ENCODE measurements around the gene SERPINB5.

SERPINB5 gene

GRCh38 chr18:63446266-63446665, 30.5 kb upstream of the SERPINB5 start:
- Histone ChIP-seq H3K4me3 (ENCODE audit: insufficient read depth, low read length, poor library complexity, severe bottlenecking) (no peak overlapping the region), H3F3A (ENCODE audit: insufficient read depth) (no peaks in the 10 kb centered on the region), H3K9me2 (replicated peaks; ENCODE audit: insufficient read depth, low read length) (no peaks in the 10 kb centered on the region), H3K9me3 (ENCODE audit: insufficient read depth, low read length) (no peaks in the 10 kb centered on the region), H3K27ac (ENCODE audit: low read depth, low read length) (no peak overlapping the region), H3K4me2 (ENCODE audit: low read depth, low read length, poor library complexity, severe bottlenecking) (no peak overlapping the region), H2AFZ (ENCODE audit: low read depth, low read length, severe bottlenecking) (no peak overlapping the region), H3K36me3 (ENCODE audit: low read length) (no peaks in the 10 kb centered on the region), H3K9ac (ENCODE audit: low read length) (no peak overlapping the region), H4K20me1 (ENCODE audit: low read depth, low read length) (no peaks in the 10 kb centered on the region), H3K27me3 (ENCODE audit: low read length) (no peaks in the 10 kb centered on the region), H3K79me2 (ENCODE audit: insufficient read depth, low read length) (no peaks in the 10 kb centered on the region)
- TF ChIP-seq EZH2phosphoT487 (conservative IDR thresholded peaks at IDR 0.05; ENCODE audit: low read length) (no peak), CTCF (IDR thresholded peaks at IDR 0.05; ENCODE audit: insufficient read depth, low read length, poor library complexity, severe bottlenecking) (no peak)

GRCh38 chr18:63447066-63447465, 29.7 kb upstream of the SERPINB5 start:
- no peak overlapping the region for H3K27ac ChIP-seq (ENCODE audit: low read depth, low read length)
- H4K20me1 ChIP-seq (ENCODE audit: low read depth, low read length): no peaks in the 10 kb centered on the region
- H3K36me3 ChIP-seq (ENCODE audit: low read length): no peaks in the 10 kb centered on the region
- H3K79me2 ChIP-seq (ENCODE audit: insufficient read depth, low read length): no peaks in the 10 kb centered on the region
- no peaks in the 10 kb centered on the region for H3K9me2 ChIP-seq (replicated peaks; ENCODE audit: insufficient read depth, low read length)
- TF ChIP-seq CTCF (IDR thresholded peaks at IDR 0.05; ENCODE audit: insufficient read depth, low read length, poor library complexity, severe bottlenecking) (no peak), EZH2phosphoT487 (conservative IDR thresholded peaks at IDR 0.05; ENCODE audit: low read length) (no peak)
- no peaks in the 10 kb centered on the region for H3K9me3 ChIP-seq (ENCODE audit: insufficient read depth, low read length)
- H3K27me3 ChIP-seq (ENCODE audit: low read length): no peaks in the 10 kb centered on the region
- H3K9ac ChIP-seq (ENCODE audit: low read length): no peak overlapping the region
- H3F3A ChIP-seq (ENCODE audit: insufficient read depth): no peaks in the 10 kb centered on the region
- no peak overlapping the region for H2AFZ ChIP-seq (ENCODE audit: low read depth, low read length, severe bottlenecking)
- no peak overlapping the region for H3K4me2 ChIP-seq (ENCODE audit: low read depth, low read length, poor library complexity, severe bottlenecking)
- no peak overlapping the region for H3K4me3 ChIP-seq (ENCODE audit: insufficient read depth, low read length, poor library complexity, severe bottlenecking)

GRCh38 chr18:63449426-63449825, 27.3 kb upstream of the SERPINB5 start:
- no peaks in the 10 kb centered on the region for H3F3A ChIP-seq (ENCODE audit: insufficient read depth)
- H2AFZ ChIP-seq (ENCODE audit: low read depth, low read length, severe bottlenecking): no peak overlapping the region
- no peaks in the 10 kb centered on the region for H3K9me2 ChIP-seq (replicated peaks; ENCODE audit: insufficient read depth, low read length)
- H3K27me3 ChIP-seq (ENCODE audit: low read length): no peaks in the 10 kb centered on the region
- TF ChIP-seq CTCF (IDR thresholded peaks at IDR 0.05; ENCODE audit: insufficient read depth, low read length, poor library complexity, severe bottlenecking): no peak
- no peak for TF ChIP-seq EZH2phosphoT487 (conservative IDR thresholded peaks at IDR 0.05; ENCODE audit: low read length)
- no peak overlapping the region for H3K9ac ChIP-seq (ENCODE audit: low read length)
- H3K36me3 ChIP-seq (ENCODE audit: low read length): no peaks in the 10 kb centered on the region
- no peaks in the 10 kb centered on the region for H3K79me2 ChIP-seq (ENCODE audit: insufficient read depth, low read length)
- H3K4me2 ChIP-seq (ENCODE audit: low read depth, low read length, poor library complexity, severe bottlenecking): no peak overlapping the region
- H3K9me3 ChIP-seq (ENCODE audit: insufficient read depth, low read length): no peaks in the 10 kb centered on the region
- H3K27ac ChIP-seq (ENCODE audit: low read depth, low read length): no peak overlapping the region
- no peak overlapping the region for H3K4me3 ChIP-seq (ENCODE audit: insufficient read depth, low read length, poor library complexity, severe bottlenecking)
- H4K20me1 ChIP-seq (ENCODE audit: low read depth, low read length): no peaks in the 10 kb centered on the region

Measured in SU-DHL-6 (cell line).